Tracheal epithelial cell (primary cell): ENCODE data around the gene CCT7. TPM values are rescaled to one million over a fixed set of nuclear protein-coding genes. Genes with fewer than 3 reads are reported as not detected.

Experiments used
- total RNA-seq: library from RNA; depleted of rRNA; stranded (reverse); fragments of >200 nt; gene quantifications from 2 replicates; pipeline ENCODE4 v1.2.1, GENCODE V29; 2014

Gene CCT7
- 351 and 397 TPM in 2 replicates for total RNA-seq

DNA sequence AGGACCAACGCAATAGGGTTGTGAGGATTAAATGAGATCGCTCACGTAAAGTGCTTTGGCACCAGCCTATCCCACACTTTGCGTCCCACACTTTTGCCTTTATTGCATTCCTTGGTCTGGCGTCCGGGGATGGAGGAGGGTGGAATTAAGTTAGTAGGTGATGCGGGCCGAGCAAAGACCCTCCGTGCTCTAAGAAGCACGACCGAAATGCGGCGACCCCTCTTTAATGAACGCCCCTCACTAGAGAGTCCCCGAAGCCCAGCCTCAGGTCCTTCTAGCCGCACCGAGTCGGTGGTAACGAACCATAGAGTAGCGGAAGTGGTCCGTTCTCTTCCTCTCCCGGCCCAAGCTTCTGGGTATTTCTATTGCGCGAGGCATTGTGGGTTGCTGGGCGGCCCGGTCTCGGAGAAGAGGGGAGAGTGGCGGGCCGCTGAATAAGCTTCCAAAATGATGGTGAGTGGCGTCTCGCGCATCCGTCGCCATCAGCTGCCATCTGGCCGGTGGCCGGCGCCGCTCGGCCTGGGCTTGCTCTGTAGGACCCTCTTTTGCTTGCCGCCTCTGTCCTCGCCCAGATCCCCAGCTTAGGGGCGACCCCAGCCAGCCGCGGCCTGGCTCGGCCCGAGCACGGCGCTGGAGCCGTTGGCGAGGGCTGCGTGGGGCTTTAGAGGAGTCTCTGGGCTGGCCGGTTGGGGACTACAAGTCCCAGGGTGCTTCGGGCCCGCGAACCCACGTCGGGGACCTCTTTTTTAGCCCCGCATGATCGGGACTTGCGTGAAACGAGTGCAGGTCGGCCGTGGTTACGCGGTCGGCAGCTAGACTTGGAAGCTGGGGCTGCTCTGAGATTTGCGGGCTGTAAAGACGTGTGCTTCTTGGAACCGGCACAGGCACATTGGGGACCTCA, at the start of gene CCT7:
Gene CCT7, plus strand, starts transcription at position 377 of the 901 bp plus-strand sequence. Its CDS starts 71 bp downstream, at position 448.

DNA sequence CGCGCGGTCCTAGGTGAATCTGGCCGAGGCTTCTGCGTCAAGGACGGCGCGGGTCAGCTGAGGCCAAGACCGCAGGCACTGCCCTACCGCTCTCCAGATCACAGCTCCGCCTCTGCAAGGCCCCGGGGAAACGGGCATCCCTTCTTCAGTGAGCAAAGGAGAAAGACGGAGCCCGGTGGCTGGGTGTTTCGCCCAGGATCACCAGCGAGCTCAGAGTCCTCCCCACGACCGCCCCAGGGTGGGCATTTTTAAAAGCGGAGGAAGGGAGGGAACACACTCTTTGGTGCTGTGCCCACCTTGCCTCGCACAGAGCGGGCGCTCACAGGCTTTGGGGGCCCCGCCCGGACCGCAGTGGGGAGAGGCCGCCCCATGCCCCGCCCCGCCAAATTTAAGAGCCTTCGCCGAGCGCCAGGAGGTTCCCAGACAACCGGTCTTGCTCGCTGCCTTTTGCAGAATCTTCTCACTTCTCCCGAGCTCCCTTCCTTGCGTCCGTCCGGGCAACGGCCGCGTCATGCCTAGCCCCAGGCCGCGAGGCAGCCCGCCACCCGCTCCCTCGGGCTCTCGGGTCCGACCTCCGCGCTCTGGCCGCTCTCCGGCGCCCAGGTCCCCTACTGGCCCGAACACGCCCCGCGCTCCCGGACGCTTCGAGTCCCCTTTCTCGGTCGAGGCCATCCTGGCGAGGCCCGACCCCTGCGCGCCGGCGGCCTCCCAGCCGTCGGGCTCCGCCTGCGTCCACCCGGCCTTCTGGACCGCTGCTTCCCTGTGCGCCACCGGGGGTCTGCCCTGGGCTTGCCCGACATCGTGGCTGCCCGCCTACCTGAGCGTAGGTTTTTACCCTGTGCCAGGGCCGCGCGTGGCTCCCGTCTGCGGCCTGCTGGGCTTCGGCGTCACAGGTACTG, 31.7 kb upstream of the CCT7 start, which contains the start of gene NOTO:
Gene NOTO, plus strand, starts transcription at position 419 of the 899 bp plus-strand sequence. Its CDS starts 93 bp downstream, at position 512.

DNA sequence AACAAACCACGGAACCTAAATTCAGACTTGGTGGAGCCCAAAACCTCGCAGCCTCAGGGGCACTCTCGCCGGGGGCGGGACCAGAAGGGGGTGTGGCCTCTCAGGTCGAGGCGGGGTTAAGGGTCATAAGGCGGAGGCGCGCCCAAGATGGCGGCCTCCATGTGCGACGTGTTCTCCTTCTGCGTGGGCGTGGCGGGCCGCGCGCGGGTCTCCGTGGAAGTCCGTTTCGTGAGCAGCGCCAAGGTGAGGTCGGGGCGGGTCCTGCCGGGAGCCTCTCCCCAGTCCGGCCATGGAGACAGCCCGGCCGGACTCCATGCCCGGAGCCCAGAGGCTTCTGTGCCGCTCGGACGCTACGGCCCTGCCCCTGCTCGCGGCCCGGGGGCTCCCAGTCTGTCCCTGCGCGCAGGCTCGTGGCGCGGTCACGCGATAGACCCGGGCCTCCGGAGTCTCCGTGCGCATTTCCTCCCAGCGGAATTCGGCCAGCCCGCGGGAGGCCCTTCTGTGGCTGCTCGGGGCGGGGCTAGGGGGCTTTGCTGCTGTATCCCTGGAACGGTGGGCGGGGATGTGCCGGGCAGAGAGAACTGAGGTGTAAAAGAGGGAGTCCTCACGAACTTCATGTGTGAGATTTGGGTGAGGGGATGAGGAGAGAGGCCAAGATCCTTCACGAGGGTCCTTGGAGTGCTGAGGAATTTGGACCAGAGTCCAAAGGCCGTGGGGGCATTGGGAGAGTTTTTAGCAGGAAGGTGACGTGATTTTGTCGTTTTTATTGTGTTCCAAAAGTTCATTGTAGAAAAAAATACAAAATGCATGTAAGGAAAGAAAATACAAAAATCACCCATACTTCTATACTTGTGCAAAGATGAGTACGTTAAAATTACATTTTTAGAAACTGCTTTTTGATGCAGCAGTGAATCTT, 19.7 kb upstream of the CCT7 start, which contains the start of gene SMYD5:
Gene SMYD5, plus strand, starts transcription at position 126 of the 916 bp plus-strand sequence. Its CDS starts 22 bp downstream, at position 148.

DNA sequence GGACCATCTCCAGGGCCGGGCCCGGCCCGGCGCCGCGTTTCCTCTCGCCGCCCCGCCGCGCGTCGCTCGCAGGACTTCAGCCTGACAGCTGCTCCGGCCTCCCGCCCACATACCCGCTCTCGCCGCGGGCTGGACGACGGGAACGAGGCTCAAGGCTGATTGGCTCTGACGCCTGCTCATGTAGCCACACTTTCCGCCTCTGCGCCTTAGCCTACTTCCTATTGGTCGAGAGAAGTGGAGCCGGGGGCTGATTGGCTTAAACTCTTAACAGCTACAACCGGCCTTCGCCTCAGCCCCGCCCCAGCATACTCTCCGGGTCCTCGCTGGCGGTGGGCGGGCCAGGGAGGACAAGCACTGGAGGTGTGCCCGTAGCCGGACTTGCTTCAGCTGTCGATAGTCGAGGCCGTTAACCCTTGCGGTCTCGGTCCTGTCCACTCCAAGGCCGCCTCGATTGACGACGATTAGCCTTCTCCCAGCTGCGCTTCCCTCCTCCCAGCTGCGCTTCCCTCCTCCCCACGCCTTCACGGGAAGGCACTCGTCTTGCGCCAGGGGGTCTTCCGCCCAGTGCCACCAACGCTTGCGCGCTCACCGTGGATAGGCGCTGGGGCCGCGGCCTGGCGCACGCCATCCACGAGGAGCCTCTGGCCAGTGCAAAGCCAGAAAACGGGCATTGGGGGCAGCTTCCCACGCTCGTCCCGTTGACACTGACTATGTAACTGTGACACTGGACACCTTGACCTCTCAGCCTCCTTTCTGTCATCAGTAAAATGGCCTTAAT, 765 bp upstream of the CCT7 start, which contains the start of gene PRADC1:
Gene PRADC1, minus strand, starts transcription at position 86 of the 778 bp plus-strand sequence. Its CDS starts 79 bp downstream, at position 7.

DNA sequence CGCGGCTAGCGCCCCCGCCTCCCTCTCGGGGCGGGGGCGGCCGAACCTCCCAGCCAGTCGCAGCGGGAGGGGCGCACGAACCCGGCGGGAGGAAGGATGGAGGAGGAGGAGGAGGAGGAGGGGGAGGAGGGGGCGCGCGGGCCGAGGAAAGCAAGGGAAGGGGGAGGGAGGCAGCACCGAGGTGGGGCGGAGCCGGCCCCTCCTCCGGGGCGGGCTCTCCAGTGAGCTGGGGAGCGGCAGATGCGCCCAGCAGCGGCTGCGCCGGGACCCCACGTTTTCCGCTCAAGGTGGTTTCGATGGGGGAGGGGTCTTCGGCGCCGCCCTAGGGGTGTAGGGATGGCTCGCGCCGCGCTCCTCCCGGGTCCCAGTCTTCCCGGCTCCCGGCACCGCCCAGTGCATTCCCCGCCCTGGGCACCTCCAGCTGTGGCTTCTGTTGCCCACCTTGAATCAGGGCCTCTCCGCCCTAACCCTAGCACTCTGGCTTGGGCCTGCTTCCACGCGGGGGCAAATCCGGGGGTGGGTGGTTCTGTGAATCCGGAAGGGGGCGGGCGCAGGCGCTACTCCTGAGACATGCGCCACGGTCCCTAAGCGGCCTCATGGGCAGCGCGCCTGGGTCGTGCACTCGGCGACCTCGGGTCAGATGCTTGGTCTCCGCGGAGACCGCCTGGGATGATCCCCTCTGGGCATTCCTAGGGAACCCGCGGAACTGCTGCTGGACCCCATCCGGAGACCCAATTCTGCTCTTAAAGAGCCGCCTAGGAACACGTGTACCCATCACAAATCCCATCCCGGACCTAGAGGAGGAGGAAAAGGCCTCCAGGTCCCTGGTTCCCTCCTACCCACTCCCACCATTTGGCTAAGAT, 50.4 kb downstream of the CCT7 start, which contains the start of gene FBXO41:
Gene FBXO41, minus strand, starts transcription at position 183 of the 863 bp plus-strand sequence. CDS start 14,848 bp downstream, outside the sequence.

DNA sequence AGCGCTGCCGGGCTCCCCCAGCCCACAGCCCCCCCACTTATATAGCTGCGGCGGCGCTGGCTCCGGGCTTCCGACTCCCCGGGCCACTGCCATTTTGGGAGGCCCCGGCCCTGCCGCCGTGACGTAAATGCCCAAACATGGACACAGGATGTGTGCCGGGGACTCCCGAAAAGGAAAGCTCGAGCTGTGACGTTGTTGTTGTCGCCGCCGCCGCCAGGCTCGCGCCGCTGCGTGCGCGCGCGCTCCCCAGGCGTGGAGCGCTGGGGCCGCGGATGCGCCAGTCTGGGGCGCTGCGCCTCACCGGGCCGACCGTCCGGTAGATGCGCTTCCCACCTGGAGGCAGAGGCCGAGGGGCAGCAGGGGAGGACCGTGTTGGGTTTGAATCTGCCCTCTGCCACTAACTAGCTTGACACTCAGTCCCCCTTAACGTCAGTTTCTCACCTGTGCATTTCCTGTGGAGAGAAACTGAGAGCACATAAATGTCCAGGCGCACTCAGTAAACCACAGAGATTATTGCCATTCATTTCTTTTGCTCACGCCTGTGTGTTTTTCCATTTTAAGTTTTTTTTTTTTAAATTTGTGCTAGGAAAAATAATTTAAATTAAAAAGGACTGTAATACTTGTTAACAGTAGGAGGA, 59.5 kb downstream of the CCT7 start, which contains the start of gene EGR4:
Gene EGR4, minus strand, starts transcription at position 15 of the 638 bp plus-strand sequence. CDS start 231 bp downstream, outside the sequence.

Other genes starting within 250 kb of the CCT7 start
- 7.5 and 8.7 TPM in 2 replicates for gene SFXN5, start 162.6 kb upstream of the CCT7 start, total RNA-seq
- gene RAB11FIP5, start 121.4 kb upstream of the CCT7 start, total RNA-seq: 35.8 and 45.3 TPM in 2 replicates
- gene NOTO, start 31.7 kb upstream of the CCT7 start, total RNA-seq: not detected in 2 replicates
- gene SMYD5, start 20.1 kb upstream of the CCT7 start, total RNA-seq: 21.9 and 27.5 TPM in 2 replicates
- gene PRADC1, start 1.1 kb upstream of the CCT7 start, total RNA-seq: 4.9 and 8.0 TPM in 2 replicates
- 2.8 and 3.9 TPM in 2 replicates for gene FBXO41, start 50.2 kb downstream of the CCT7 start, total RNA-seq
- not detected in 2 replicates for gene EGR4, start 59.2 kb downstream of the CCT7 start, total RNA-seq
- gene ALMS1, start 151.5 kb downstream of the CCT7 start, total RNA-seq: 7.7 and 8.7 TPM in 2 replicates